ENCODE measurements around the gene WASF2.

Gene WASF2

DNA sequence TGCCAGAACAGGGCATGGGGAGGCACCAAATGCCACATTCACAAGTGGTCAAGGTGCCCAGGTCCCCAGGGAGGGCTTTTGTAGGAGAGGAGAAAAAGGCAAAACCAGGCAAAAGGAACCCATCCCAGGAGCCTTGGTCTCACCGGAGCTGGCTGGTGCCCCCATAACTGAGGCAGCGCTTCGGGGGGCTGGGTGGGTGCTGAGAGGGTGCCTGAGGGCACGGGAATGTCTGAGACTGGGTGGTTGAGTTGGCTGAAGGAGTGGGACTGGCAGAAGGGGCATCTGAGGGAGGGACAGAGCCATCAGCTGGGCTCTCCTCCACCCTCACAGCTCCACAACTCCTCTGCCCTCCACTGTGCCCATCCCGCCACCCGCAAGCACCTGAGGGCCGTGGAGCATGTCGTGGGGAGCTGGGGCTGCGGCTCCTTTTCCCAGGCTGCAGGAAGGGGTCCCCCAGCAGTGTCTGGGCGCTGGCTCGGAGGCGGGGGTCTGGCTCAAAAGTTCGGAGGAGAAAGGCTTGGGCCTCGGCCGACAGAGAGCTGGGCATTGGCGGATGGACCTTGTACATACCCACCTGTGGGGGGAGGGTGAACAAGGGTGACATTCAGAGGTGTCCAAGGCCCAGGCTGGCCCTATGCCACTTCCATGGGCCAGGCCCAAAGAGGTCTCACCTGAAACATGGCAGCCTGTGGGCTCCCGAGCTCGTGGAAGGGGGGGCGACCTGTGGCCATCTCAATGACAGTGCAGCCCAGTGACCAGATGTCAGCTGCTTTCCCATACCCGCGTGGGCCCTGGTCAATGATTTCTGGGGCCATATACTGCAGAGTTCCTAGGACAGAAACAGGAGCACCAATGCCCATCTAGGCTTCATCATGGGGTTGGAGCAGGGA, 131.7 kb downstream of the WASF2 start:
- H3K4me3 ChIP-seq: no peak overlapping the region
- H3K9me3 ChIP-seq (ENCODE audit: low read depth, low read length): no peaks in the 10 kb centered on the region
- H3K27ac ChIP-seq: no peak overlapping the region
- TF ChIP-seq POLR2AphosphoS5 (IDR thresholded peaks at IDR 0.05; ENCODE audit: borderline replicate concordance, low read depth, low read length): no peak
- TF ChIP-seq FOXP2 (optimal IDR thresholded peaks at IDR 0.05; ENCODE audit: control extremely low read depth, extremely low read length, insufficient read depth): no peak
- no peak for TF ChIP-seq EZH2 (IDR thresholded peaks at IDR 0.05)
- H3K9ac ChIP-seq (ENCODE audit: insufficient read length): no peak overlapping the region
- no peak for DNase-seq (ENCODE audit: low read depth, low spot score)
- H3K36me3 ChIP-seq (ENCODE audit: insufficient read depth, low read length): no peaks in the 10 kb centered on the region

DNA sequence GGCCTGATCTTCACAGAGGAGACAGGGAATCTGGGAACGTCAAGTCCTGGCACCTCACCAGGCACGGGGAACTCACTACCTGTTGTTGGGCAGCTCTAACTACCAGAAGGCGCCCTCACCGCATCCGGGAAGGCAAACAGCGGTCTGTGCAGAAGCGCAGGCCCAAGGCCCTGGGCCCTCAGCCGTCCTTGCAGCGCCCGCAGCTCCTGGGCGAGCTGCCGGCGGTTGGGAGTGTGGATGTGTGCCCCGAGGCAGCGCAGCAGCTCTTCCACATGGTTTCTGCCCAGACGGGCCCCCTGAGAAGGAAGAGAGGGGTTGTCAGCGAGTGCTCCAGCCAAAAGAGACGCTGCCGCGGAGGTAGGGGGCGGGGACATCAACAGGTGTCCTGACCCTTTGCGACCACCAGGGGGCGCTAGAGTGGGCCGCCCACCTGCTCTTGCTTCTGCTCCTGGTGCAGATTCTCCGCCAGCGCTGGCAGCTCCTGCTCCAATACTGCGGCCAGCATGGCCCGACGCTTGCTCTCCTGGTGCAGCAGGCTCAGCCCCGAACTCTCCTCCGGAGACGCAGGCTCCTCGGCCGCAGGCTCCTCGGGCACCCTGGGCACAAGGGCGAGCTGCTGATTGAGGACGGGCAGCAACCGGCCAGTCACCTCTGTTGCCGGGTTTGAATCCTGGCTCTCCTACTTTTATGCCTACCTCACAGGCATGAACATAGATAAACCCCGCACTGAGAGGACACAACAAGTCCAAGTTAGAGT, 132.5 kb downstream of the WASF2 start:
- no peak for DNase-seq (ENCODE audit: low read depth, low spot score)
- Histone ChIP-seq H3K27ac (no peak overlapping the region), H3K9me3 (ENCODE audit: low read depth, low read length) (no peaks in the 10 kb centered on the region), H3K4me3 (no peak overlapping the region), H3K36me3 (ENCODE audit: insufficient read depth, low read length) (no peaks in the 10 kb centered on the region), H3K9ac (ENCODE audit: insufficient read length) (no peak overlapping the region)
- TF ChIP-seq EZH2 (IDR thresholded peaks at IDR 0.05) (no peak), POLR2AphosphoS5 (IDR thresholded peaks at IDR 0.05; ENCODE audit: borderline replicate concordance, low read depth, low read length) (no peak)

GRCh38 chr1:27356619-27357280, 133.2 kb downstream of the WASF2 start:
- Histone ChIP-seq H3K36me3 (ENCODE audit: insufficient read depth, low read length) (no peaks in the 10 kb centered on the region), H3K4me3 (no peak overlapping the region), H3K9ac (ENCODE audit: insufficient read length) (no peak overlapping the region), H3K9me3 (ENCODE audit: low read depth, low read length) (no peaks in the 10 kb centered on the region), H3K27ac (no peak overlapping the region)
- TF ChIP-seq FOXP2 (optimal IDR thresholded peaks at IDR 0.05; ENCODE audit: control extremely low read depth, extremely low read length, insufficient read depth) (no peak), EZH2 (IDR thresholded peaks at IDR 0.05) (no peak), POLR2AphosphoS5 (IDR thresholded peaks at IDR 0.05; ENCODE audit: borderline replicate concordance, low read depth, low read length) (no peak)
- no peak for DNase-seq (ENCODE audit: low read depth, low spot score)

GRCh38 chr1:27356277-27356618, 133.7 kb downstream of the WASF2 start:
- H3K4me3 ChIP-seq: no peak overlapping the region
- DNase-seq (ENCODE audit: low read depth, low spot score): no peak
- H3K9me3 ChIP-seq (ENCODE audit: low read depth, low read length): no peaks in the 10 kb centered on the region
- no peak overlapping the region for H3K27ac ChIP-seq
- TF ChIP-seq POLR2AphosphoS5 (IDR thresholded peaks at IDR 0.05; ENCODE audit: borderline replicate concordance, low read depth, low read length) (no peak), EZH2 (IDR thresholded peaks at IDR 0.05) (no peak), FOXP2 (optimal IDR thresholded peaks at IDR 0.05; ENCODE audit: control extremely low read depth, extremely low read length, insufficient read depth) (no peak)
- H3K9ac ChIP-seq (ENCODE audit: insufficient read length): no peak overlapping the region
- H3K36me3 ChIP-seq (ENCODE audit: insufficient read depth, low read length): no peaks in the 10 kb centered on the region

DNA sequence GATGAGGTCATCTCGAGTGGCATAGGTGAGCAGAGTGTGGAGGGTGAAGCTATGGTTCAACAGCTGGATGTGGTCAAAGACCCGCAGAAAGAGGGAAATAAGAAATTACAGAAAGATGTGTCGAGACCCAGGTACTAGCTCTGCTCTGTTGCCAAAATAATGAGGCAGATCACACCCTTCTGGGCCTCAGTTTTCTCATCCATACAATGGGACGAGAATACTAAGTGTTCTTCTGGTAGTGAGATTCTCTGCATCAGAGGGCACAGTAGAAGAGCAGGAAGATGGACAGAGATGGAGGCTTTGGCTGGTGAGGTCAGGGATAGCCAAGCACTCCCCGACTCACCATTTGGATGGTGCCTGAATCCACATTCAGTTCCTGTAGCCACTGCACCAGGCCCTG, 134.3 kb downstream of the WASF2 start:
- H3K36me3 ChIP-seq (ENCODE audit: insufficient read depth, low read length): no peaks in the 10 kb centered on the region
- H3K9me3 ChIP-seq (ENCODE audit: low read depth, low read length): no peaks in the 10 kb centered on the region
- DNase-seq (ENCODE audit: low read depth, low spot score): no peak
- no peak overlapping the region for H3K4me3 ChIP-seq
- H3K9ac ChIP-seq (ENCODE audit: insufficient read length): no peak overlapping the region
- H3K27ac ChIP-seq: no peak overlapping the region
- TF ChIP-seq POLR2AphosphoS5 (IDR thresholded peaks at IDR 0.05; ENCODE audit: borderline replicate concordance, low read depth, low read length) (no peak), FOXP2 (optimal IDR thresholded peaks at IDR 0.05; ENCODE audit: control extremely low read depth, extremely low read length, insufficient read depth) (no peak), EZH2 (IDR thresholded peaks at IDR 0.05) (no peak)

Measured in SK-N-MC (cell line).